Suppressor macrophage (primary cell): ENCODE measurements around the gene ERP44.
A peak's percentile ranks its signal among the peaks of the same experiment; 100 is the strongest.
"Not testable (repeated sequence)": the region's sequence is repeated elsewhere in the genome, so short reads cannot be mapped to it uniquely, and the experiment has no call there.

Experiments used
- DNase-seq, 4 experiments: peaks; one replicate each; pipeline ENCODE4 v3.0.0-alpha.2; 2020 to 2022
- total RNA-seq, 17 experiments: gene quantifications; one replicate each; lab custom pipeline; 2026; ENCODE audit warnings: mixed read lengths in 6 of 17, inconsistent platforms in 3 of 17; lab: John Stamatoyannopoulos, UW

Gene ERP44
- 62.8 to 151 (median 107) reads per million in 17 experiments for total RNA-seq

- peak; percentile 99 for DNase-seq
Measured at GRCh38 chr9:100098887-100099721, at the start of gene ERP44, which contains the start of gene INVS. Gene ERP44 (minus strand): TSS chr9:100099000. CDS start chr9:100098840, 160 bp downstream. Gene INVS (plus strand): TSS chr9:100099243. CDS start chr9:100104522, 5,279 bp downstream.

GRCh38 chr9:100145976-100146375 is 47.2 kb upstream of the ERP44 start:
- not testable (repeated sequence) for DNase-seq

- not testable (repeated sequence) for DNase-seq
Measured at GRCh38 chr9:100145167-100145934, 46.6 kb upstream of the ERP44 start.

GRCh38 chr9:100141862-100142261 is 43.1 kb upstream of the ERP44 start:
- DNase-seq, result not testable (repeated sequence)

GRCh38 chr9:100140303-100140702 is 41.5 kb upstream of the ERP44 start:
- not testable (repeated sequence) for DNase-seq

- not testable (repeated sequence) for DNase-seq
Measured at GRCh38 chr9:100136799-100137198, 38.0 kb upstream of the ERP44 start.

- no peak for DNase-seq
Measured at GRCh38 chr9:100134731-100135130, 35.9 kb upstream of the ERP44 start.

- no peak for DNase-seq
Measured at GRCh38 chr9:100131875-100132430, 33.2 kb upstream of the ERP44 start.

GRCh38 chr9:100131216-100131615 is 32.4 kb upstream of the ERP44 start:
- DNase-seq, result no peak

GRCh38 chr9:100129772-100130171 is 31.0 kb upstream of the ERP44 start:
- no peak for DNase-seq

GRCh38 chr9:100126423-100126822 is 27.6 kb upstream of the ERP44 start:
- no peak for DNase-seq

GRCh38 chr9:100125910-100126309 is 27.1 kb upstream of the ERP44 start:
- DNase-seq, result no peak

- no peak for DNase-seq
Measured at GRCh38 chr9:100125236-100125635, 26.4 kb upstream of the ERP44 start.

- DNase-seq, result no peak
Measured at GRCh38 chr9:100120286-100120685, 21.5 kb upstream of the ERP44 start.

- DNase-seq, result no peak
Measured at GRCh38 chr9:100117316-100117715, 18.5 kb upstream of the ERP44 start.

GRCh38 chr9:100112677-100113336 is 14.0 kb upstream of the ERP44 start:
- no peak for DNase-seq

- DNase-seq, result peak; percentile 34 to 56 (median 42)
Measured at GRCh38 chr9:100111235-100111634, 12.4 kb upstream of the ERP44 start.

- DNase-seq, result no peak
Measured at GRCh38 chr9:100108559-100108958, 9.8 kb upstream of the ERP44 start.

- DNase-seq, result no peak
Measured at GRCh38 chr9:100106616-100107015, 7.8 kb upstream of the ERP44 start.

- DNase-seq, result no peak
Measured at GRCh38 chr9:100105861-100106260, 7.1 kb upstream of the ERP44 start.

- DNase-seq, result no peak
Measured at GRCh38 chr9:100104314-100104713, 5.5 kb upstream of the ERP44 start.

- no peak for DNase-seq
Measured at GRCh38 chr9:100101608-100102007, 2.8 kb upstream of the ERP44 start.
